Vagina (tissue), 2 donors: ENCODE data around the gene SPOCK2.

Source experiments
- POLR2A ChIP-seq, 2 donors: fragments of 450-650 bp; IDR thresholded peaks; one replicate each; pipeline ENCODE4 v1.6.1; 2017; ENCODE audit warnings: antibody characterized with exemption in 2 of 2, mild to moderate bottlenecking in 2 of 2, moderate library complexity in 2 of 2
- POLR2AphosphoS5 ChIP-seq, 2 donors: sonication (generic); formaldehyde crosslinking; IDR thresholded peaks; one replicate each; pipeline ENCODE4 v1.9.0; 2017; ENCODE audit warnings: antibody characterized with exemption in 2 of 2, mild to moderate bottlenecking in 2 of 2, low read depth in 1 of 2; ENCODE audit not compliant: insufficient read depth in 1 of 2
- TF ChIP-seq, protein P1 (sequence below), 3 experiments: fragments of 450-650 bp in 2 of 3; fragments of 200-600 bp in 1 of 3; sonication (generic) in 1 of 3; IDR thresholded peaks; one replicate each; pipeline ENCODE4 v1.5.1; 2017 to 2019; ENCODE audit warnings: antibody characterized with exemption in 3 of 3, mild to moderate bottlenecking in 2 of 3, moderate library complexity in 2 of 3

DNA sequence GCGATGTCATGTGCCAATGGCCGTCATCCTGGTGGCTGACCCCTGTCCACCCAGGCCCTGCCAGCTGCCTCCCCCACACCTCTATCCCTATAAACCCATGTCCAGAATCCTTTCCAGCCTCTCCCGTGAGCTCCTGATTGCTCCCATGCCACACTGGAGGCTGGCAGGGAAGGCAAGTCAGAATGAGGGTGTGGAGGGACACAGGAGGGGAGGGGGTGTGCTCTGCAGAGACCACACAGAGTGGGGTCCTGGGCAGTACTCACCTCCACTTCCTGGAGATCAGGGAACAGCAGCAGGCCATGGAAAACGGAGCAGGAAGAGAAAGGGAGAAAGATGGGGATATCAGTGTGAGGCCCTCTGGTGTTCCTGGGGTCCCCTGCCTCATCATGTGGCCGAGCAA lies 15.7 kb downstream of the SPOCK2 start:
- TF ChIP-seq POLR2A (IDR thresholded peaks at IDR 0.05) (no peak), POLR2AphosphoS5 (IDR thresholded peaks at IDR 0.05; ENCODE audit: insufficient read depth in 1 of 2, low read depth in 1 of 2) (no peak)
- TF ChIP-seq, protein P1, sequence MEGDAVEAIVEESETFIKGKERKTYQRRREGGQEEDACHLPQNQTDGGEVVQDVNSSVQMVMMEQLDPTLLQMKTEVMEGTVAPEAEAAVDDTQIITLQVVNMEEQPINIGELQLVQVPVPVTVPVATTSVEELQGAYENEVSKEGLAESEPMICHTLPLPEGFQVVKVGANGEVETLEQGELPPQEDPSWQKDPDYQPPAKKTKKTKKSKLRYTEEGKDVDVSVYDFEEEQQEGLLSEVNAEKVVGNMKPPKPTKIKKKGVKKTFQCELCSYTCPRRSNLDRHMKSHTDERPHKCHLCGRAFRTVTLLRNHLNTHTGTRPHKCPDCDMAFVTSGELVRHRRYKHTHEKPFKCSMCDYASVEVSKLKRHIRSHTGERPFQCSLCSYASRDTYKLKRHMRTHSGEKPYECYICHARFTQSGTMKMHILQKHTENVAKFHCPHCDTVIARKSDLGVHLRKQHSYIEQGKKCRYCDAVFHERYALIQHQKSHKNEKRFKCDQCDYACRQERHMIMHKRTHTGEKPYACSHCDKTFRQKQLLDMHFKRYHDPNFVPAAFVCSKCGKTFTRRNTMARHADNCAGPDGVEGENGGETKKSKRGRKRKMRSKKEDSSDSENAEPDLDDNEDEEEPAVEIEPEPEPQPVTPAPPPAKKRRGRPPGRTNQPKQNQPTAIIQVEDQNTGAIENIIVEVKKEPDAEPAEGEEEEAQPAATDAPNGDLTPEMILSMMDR (IDR thresholded peaks at IDR 0.05) = no peak
